CD4-positive, alpha-beta T cell treated with Interleukin-15 for 1 hour (primary cell): ENCODE measurements around the gene FOXL1.

Source experiments
- DNase-seq: peaks from one replicate; pipeline ENCODE4 v3.0.0-alpha.2; 2020

FOXL1 gene

DNA sequence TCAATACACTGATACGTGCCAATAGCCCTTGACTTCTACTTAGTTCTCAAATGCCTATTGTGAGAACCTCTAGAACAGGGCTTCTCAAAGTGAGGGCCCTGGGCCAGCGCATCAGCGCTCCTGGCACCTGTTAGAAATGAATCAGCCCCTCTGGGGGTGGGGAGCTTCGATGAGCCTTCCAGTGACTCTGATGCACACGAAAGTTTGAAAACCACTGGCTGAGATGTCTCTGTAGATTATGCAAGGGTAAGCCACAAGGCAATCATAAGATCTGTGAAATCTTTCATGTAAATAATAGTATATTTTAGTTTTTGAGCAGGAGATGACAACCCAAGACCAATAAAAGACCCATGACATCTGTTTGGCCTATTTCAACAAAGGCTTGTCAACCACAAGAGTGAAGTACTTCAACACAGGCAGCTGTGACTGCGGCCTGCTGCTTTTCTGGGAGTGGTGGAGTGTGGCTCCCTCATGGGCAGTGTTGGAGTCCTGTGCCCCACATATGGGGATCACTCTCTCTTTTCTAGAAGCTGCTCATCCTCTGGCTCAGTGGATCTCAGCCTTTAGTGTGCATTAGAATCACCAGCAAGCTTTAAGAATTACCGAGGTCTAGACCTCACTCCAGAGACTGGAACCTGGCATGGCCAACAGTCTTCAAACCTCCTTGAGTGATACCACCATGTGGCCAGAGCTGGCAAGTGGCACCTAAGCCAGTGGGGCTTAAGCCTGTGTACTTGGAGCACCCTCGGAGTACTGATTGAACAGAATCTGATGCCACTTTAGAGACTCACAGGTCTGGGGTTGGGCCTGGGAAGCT, 29.1 kb upstream of the FOXL1 start:
- no peak for DNase-seq

DNA sequence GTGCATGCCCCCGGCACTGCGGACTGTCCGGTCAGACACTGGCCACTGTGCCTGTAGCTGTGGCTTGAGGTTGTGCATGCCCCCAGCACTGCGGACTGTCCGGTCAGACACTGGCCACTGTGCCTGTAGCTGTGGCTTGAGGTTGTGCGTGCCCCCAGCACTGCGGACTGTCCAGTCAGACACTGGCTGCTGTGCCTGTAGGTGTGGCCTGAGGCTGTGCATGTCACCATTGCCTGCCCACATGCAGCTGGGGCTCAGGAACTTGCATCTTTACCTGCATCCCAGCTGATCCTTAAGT, 28.5 kb upstream of the FOXL1 start:
- DNase-seq, result no peak

- DNase-seq, result no peak
Observed at GRCh38 chr16:86550281-86550680, 28.1 kb upstream of the FOXL1 start.

GRCh38 chr16:86553356-86553755, 25.0 kb upstream of the FOXL1 start:
- DNase-seq, result no peak

- DNase-seq, result no peak
Observed at GRCh38 chr16:86554599-86554916, 23.8 kb upstream of the FOXL1 start.

GRCh38 chr16:86554917-86555703, 23.2 kb upstream of the FOXL1 start, which contains the start of gene MTHFSD:
MTHFSD (minus strand) TSS chr16:86555235; CDS start chr16:86555184, 51 bp downstream.
- peak; percentile 93 for DNase-seq

GRCh38 chr16:86555704-86556075, 22.7 kb upstream of the FOXL1 start:
- no peak for DNase-seq

DNA sequence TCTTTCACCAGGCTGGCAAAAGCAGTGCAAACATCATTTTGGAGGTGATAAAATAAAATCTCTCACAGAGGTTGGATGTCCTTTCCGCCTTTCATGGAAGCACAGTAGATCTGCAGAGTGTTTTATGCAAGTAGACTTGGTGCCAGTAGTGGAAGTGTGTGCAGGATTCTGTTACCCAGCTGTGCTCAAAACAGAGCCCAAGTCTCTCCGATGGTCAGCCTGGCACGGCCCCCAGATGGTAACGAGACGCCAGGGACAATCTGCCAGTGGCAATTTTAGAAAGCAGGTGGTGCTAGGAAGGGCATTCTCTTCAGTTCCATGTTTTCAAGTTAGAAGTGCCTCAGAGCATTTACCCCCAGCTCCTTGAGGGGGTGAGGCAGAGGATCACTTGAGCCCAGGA, 21.8 kb upstream of the FOXL1 start:
- no peak for DNase-seq

GRCh38 chr16:86557587-86557986, 20.8 kb upstream of the FOXL1 start:
- no peak for DNase-seq

DNA sequence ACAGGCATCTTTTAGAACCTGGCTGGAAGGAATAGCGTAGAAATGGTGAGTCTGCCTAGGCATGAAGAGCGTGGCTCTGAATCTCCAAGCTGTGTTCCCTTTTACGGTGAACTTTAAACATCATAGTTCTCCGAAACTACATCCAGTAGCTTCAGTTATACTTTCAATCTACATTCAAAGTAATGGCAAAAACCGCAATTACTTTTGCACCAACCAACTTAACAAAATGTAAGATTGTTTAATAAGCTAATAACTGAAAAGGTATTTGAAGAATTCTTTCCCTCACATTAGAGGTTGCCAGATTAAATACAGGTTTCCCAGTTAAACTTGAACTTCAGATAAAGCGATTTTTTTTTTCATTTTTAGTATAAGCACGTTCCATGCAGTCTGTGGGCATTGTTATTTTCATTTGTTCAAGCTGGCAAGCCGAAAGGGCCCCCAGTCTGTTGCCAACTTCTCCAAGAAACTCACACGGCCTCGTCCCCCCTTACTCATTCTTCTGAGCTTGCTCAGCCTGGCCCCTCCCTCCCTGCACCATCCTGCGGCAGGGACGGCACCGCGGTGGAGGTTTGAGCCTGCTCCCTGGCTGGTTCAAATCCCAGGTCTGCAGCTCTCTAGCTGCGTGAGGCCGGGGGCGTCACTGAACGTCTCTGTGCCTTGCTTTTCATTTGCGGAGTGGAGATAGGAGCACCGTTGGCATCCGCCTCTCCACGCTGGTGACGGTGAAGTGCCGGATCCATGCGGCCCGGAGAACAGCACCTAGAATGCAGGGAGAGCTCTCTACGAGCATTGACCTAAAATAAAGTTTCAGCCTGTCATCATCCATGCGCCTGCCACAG, 19.8 kb upstream of the FOXL1 start:
- no peak for DNase-seq

DNA sequence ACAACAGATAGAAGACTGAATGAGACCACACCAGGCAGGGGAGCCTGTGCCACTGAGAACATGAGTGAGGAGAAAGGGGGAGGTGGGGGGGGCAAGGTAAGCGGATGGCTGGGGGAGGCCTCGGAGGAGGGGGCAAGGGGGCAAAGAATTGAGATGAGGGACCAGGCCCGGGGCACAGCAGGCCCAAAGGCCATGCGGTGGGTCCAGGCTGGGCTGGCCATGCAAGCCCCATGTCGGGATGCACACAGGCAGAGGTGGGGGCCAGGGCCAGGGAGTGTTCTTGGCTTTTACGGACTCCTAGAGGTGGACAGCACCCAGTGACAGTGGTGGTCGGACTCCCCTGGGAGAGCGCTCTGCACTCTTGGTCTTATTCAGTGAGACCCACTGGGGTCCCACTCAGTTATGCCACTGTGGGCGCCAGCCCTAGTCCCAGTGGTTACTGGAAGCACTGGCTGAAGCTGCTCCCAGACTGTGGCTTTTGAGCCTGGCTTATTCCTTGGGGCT, 18.5 kb upstream of the FOXL1 start:
- no peak for DNase-seq

GRCh38 chr16:86562356-86562755, 16.0 kb upstream of the FOXL1 start:
- DNase-seq, result no peak

DNA sequence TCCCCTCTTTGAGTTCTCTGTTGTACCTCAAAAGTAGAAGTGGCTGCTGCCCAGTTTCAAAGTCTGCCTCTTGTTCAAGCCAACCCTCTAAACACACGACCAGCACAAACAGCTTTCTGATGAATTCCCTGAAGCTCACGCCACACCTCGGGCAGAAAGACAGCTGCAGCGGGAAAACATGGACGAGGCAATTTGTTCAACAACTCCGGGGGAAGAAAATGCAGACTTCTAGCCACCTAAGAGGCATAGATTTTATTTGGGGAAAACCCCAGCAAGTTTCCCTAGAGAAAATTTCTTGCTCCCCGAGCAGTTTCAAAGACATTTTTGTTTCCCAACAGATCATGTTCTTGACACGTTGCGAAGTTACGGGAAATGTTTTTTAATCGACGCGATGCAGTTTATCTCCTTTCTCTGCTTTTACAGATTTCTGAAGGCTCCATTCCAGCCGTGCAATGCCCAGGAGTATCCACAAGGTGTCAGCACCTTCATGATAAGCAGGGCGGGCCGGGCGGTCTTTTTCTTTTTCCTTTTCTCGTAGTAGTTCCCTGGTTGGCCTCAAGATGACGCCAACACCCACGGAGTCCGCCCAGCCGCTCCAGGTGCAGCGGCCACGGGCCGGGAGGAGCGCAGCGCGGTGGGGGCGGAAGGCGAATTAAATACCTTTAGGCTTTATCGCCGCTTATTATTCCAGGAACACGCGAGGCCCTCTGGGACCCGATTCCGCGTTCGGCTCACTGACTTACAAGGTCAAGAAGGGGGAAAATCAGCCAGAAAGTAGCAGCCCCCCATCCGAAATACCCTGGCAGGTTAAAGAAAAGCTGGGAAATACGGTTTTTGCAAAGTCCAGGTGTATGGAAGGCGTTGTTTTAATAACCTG, 14.6 kb upstream of the FOXL1 start:
- DNase-seq, result peak; percentile 84

DNA sequence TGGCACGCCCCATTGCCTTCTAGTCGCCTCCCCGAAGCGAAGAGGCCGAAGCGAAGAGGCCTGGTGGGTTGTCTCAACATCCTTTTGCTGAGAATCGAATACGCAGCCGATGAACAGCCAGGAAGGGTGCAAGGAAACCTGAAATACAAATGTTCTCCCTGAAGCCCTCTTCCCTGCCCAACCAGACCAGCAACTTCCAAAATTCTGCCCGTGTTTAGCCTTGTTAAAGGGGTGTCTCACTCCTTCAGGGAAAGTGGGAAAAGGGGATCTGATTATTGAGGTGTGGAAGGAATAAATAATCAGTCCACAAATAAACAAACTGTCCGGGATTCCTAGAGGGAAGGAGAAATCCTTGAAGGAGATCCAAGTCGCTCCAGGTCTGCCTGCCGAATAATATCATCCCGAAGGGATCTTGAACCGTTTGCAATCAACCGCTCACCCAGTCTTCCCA, 13.1 kb upstream of the FOXL1 start:
- no peak for DNase-seq

DNA sequence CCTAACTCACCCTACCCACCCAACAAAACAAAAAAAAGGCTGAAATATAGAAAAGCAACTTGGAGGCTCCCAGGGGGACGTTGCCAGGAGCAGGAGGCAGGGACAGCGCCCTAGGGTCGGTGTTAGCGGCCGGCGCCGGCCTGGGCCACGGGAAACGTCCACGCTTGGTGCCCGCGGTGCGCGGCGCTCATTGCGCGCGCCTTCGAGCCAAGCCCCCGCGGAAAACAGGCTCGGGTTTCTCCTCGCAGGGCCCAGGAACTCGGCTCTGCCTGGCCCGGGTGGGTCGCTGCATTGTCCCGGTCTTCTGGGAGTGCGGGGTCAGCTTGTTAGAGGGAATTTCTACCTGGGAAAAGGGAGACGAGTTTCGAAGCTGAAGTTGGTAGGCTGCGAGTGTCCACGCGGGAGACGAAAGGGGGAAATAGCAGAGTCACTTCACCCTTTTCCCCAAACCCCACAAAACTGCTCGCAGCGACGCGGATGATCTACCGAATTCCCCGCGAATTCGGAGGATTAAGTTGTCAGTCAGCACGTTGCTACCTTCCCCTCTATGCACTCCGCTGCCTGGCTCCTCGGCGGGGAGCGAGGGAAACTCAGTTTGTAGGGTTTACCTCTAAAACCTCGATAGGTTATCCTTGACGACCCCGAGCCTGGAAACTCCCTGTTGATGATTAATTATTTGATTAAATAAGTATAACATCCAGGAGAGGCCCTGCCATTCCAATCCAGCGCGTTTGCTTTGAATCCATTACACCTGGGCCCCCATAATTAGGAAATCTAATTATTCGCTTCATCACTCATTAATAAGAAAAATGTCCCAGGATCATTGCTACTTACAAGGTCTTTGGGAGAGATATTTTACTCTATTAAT, 12.5 kb upstream of the FOXL1 start:
- no peak for DNase-seq

GRCh38 chr16:86566601-86566965, 11.8 kb upstream of the FOXL1 start, which contains the start of gene FOXC2:
FOXC2 (plus strand) TSS chr16:86566829; CDS start chr16:86567336, 507 bp downstream.
- DNase-seq, result no peak

DNA sequence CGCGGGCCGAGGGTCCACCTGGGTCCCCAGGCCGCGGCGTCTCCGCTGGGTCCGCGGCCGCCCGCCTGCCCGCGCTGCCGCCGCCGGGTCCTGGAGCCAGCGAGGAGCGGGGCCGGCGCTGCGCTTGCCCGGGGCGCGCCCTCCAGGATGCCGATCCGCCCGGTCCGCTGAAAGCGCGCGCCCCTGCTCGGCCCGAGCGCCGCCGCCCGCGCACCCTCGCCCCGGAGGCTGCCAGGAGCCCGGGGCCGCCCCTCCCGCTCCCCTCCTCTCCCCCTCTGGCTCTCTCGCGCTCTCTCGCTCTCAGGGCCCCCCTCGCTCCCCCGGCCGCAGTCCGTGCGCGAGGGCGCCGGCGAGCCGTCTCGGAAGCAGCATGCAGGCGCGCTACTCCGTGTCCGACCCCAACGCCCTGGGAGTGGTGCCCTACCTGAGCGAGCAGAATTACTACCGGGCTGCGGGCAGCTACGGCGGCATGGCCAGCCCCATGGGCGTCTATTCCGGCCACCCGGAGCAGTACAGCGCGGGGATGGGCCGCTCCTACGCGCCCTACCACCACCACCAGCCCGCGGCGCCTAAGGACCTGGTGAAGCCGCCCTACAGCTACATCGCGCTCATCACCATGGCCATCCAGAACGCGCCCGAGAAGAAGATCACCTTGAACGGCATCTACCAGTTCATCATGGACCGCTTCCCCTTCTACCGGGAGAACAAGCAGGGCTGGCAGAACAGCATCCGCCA, 11.2 kb upstream of the FOXL1 start:
- no peak for DNase-seq

DNA sequence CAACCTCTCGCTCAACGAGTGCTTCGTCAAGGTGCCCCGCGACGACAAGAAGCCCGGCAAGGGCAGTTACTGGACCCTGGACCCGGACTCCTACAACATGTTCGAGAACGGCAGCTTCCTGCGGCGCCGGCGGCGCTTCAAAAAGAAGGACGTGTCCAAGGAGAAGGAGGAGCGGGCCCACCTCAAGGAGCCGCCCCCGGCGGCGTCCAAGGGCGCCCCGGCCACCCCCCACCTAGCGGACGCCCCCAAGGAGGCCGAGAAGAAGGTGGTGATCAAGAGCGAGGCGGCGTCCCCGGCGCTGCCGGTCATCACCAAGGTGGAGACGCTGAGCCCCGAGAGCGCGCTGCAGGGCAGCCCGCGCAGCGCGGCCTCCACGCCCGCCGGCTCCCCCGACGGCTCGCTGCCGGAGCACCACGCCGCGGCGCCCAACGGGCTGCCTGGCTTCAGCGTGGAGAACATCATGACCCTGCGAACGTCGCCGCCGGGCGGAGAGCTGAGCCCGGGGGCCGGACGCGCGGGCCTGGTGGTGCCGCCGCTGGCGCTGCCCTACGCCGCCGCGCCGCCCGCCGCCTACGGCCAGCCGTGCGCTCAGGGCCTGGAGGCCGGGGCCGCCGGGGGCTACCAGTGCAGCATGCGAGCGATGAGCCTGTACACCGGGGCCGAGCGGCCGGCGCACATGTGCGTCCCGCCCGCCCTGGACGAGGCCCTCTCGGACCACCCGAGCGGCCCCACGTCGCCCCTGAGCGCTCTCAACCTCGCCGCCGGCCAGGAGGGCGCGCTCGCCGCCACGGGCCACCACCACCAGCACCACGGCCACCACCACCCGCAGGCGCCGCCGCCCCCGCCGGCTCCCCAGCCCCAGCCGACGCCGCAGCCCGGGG, 10.4 kb upstream of the FOXL1 start:
- no peak for DNase-seq
